Measurements from ENCODE around the gene MAN2B2.

Gene MAN2B2

GRCh38 chr4:6574747-6575502 is at the start of gene MAN2B2:
MAN2B2 (plus strand) TSS chr4:6575189; CDS start chr4:6575211, 22 bp downstream.
- peak; percentile 41 for DNase-seq

- DNase-seq: no peak
Measured at GRCh38 chr4:6525474-6525873, 49.5 kb upstream of the MAN2B2 start.

- DNase-seq: no peak
Measured at GRCh38 chr4:6526156-6526555, 48.8 kb upstream of the MAN2B2 start.

- no peak for DNase-seq
Measured at GRCh38 chr4:6526671-6527091, 48.3 kb upstream of the MAN2B2 start.

- no peak for DNase-seq
Measured at GRCh38 chr4:6527259-6527658, 47.7 kb upstream of the MAN2B2 start.

- no peak for DNase-seq
Measured at GRCh38 chr4:6527683-6528595, 47.0 kb upstream of the MAN2B2 start.

- DNase-seq: no peak
Measured at GRCh38 chr4:6529021-6529420, 46.0 kb upstream of the MAN2B2 start.

GRCh38 chr4:6530301-6530700 is 44.7 kb upstream of the MAN2B2 start:
- DNase-seq: no peak

- DNase-seq: no peak
Measured at GRCh38 chr4:6530964-6531363, 44.0 kb upstream of the MAN2B2 start.

- no peak for DNase-seq
Measured at GRCh38 chr4:6532102-6532501, 42.9 kb upstream of the MAN2B2 start.

GRCh38 chr4:6532658-6533057 is 42.3 kb upstream of the MAN2B2 start:
- DNase-seq: no peak

GRCh38 chr4:6534050-6534449 is 40.9 kb upstream of the MAN2B2 start:
- no peak for DNase-seq

GRCh38 chr4:6534618-6535328 is 40.2 kb upstream of the MAN2B2 start:
- DNase-seq: no peak

GRCh38 chr4:6535329-6535692 is 39.7 kb upstream of the MAN2B2 start:
- DNase-seq: no peak

- no peak for DNase-seq
Measured at GRCh38 chr4:6535706-6536105, 39.3 kb upstream of the MAN2B2 start.

- DNase-seq: no peak
Measured at GRCh38 chr4:6538111-6538510, 36.9 kb upstream of the MAN2B2 start.

- DNase-seq: peak; percentile 23
Measured at GRCh38 chr4:6538575-6538974, 36.4 kb upstream of the MAN2B2 start.

GRCh38 chr4:6539009-6539764 is 35.8 kb upstream of the MAN2B2 start:
- no peak for DNase-seq

GRCh38 chr4:6540879-6541278 is 34.1 kb upstream of the MAN2B2 start:
- DNase-seq: no peak

- no peak for DNase-seq
Measured at GRCh38 chr4:6541789-6542188, 33.2 kb upstream of the MAN2B2 start.

- no peak for DNase-seq
Measured at GRCh38 chr4:6542951-6543350, 32.0 kb upstream of the MAN2B2 start.

GRCh38 chr4:6546091-6546490 is 28.9 kb upstream of the MAN2B2 start:
- no peak for DNase-seq
